Osteoblast (primary cell): ENCODE measurements around the gene WLS. TPM values are rescaled to one million over a fixed set of nuclear protein-coding genes. Genes with fewer than 3 reads are reported as not detected.

Experiments used
- DNase-seq: peaks from one replicate; pipeline ENCODE4 v3.0.0; 2011; ENCODE audit warnings: low spot score, mixed read lengths; ENCODE audit not compliant: insufficient read length; ENCODE audit errors: missing footprints
- H2AFZ ChIP-seq: 2 replicates; pipeline ENCODE4 v1.6.0; 2011; ENCODE audit warnings: mild to moderate bottlenecking, low read length
- H3K27ac ChIP-seq: 2 replicates; pipeline ENCODE4 v1.5.1; 2011; ENCODE audit warnings: mild to moderate bottlenecking, low read depth, low read length, moderate library complexity
- H3K27me3 ChIP-seq: 2 replicates; pipeline ENCODE4 v1.6.0; 2012; ENCODE audit warnings: mild to moderate bottlenecking, control low read depth, inconsistent platforms, low read length, moderate library complexity; ENCODE audit not compliant: insufficient read depth
- H3K36me3 ChIP-seq: 2 replicates; pipeline ENCODE4 v1.5.1; 2011; ENCODE audit warnings: mild to moderate bottlenecking, low read length, control low read depth, moderate library complexity; ENCODE audit not compliant: insufficient read depth
- H3K4me1 ChIP-seq: 2 replicates; pipeline ENCODE4 v1.5.1; 2011; ENCODE audit warnings: mild to moderate bottlenecking, low read length, control low read depth, moderate library complexity; ENCODE audit not compliant: insufficient read depth
- H3K4me2 ChIP-seq: 2 replicates; pipeline ENCODE4 v1.6.0; 2011; ENCODE audit warnings: mild to moderate bottlenecking, low read length; ENCODE audit not compliant: insufficient read depth
- H3K4me3 ChIP-seq: fragments of 200-600 bp; sonication (generic); 3 replicates; pipeline ENCODE4 v1.5.1; 2012; ENCODE audit warnings: mild to moderate bottlenecking, low read length, inconsistent platforms; ENCODE audit not compliant: insufficient read depth
- H3K79me2 ChIP-seq: 2 replicates; pipeline ENCODE4 v1.6.0; 2012; ENCODE audit warnings: mild to moderate bottlenecking, low read length, control low read depth, inconsistent platforms; ENCODE audit not compliant: insufficient read depth
- H3K9me3 ChIP-seq: 2 replicates; pipeline ENCODE4 v1.5.1; 2011; ENCODE audit warnings: low read depth, low read length, control low read depth
- H4K20me1 ChIP-seq: 2 replicates; pipeline ENCODE4 v1.6.0; 2012; ENCODE audit warnings: mild to moderate bottlenecking, low read length, control low read depth; ENCODE audit not compliant: insufficient read depth
- total RNA-seq: library from RNA; depleted of rRNA; stranded (reverse); fragments of >200 nt; gene quantifications from 2 replicates; pipeline ENCODE4 v1.2.3, GENCODE V29; 2012
- TF ChIP-seq, protein P1 (sequence below): IDR thresholded peaks from 2 replicates; pipeline ENCODE4 v1.5.1; 2011; ENCODE audit warnings: mild to moderate bottlenecking, low read depth, low read length, moderate library complexity; ENCODE audit errors: extremely low read depth

Gene WLS
- total RNA-seq, 1 donor = 54.3 TPM

GRCh38 chr1:68117416-68117815, 114.9 kb downstream of the WLS start:
- Histone ChIP-seq H3K27me3 (no peaks in the 10 kb centered on the region), H3K27ac (no peak overlapping the region), H4K20me1 (no peaks in the 10 kb centered on the region), H3K36me3 (no peaks in the 10 kb centered on the region), H3K4me1 (peaks cover 27% of the 10 kb centered on the region), H2AFZ (no peak overlapping the region), H3K4me3 (no peak overlapping the region), H3K79me2 (no peaks in the 10 kb centered on the region), H3K9me3 (no peaks in the 10 kb centered on the region), H3K4me2 (no peak overlapping the region)
- no peak for DNase-seq
- TF ChIP-seq, protein P1, sequence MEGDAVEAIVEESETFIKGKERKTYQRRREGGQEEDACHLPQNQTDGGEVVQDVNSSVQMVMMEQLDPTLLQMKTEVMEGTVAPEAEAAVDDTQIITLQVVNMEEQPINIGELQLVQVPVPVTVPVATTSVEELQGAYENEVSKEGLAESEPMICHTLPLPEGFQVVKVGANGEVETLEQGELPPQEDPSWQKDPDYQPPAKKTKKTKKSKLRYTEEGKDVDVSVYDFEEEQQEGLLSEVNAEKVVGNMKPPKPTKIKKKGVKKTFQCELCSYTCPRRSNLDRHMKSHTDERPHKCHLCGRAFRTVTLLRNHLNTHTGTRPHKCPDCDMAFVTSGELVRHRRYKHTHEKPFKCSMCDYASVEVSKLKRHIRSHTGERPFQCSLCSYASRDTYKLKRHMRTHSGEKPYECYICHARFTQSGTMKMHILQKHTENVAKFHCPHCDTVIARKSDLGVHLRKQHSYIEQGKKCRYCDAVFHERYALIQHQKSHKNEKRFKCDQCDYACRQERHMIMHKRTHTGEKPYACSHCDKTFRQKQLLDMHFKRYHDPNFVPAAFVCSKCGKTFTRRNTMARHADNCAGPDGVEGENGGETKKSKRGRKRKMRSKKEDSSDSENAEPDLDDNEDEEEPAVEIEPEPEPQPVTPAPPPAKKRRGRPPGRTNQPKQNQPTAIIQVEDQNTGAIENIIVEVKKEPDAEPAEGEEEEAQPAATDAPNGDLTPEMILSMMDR = no peak

DNA sequence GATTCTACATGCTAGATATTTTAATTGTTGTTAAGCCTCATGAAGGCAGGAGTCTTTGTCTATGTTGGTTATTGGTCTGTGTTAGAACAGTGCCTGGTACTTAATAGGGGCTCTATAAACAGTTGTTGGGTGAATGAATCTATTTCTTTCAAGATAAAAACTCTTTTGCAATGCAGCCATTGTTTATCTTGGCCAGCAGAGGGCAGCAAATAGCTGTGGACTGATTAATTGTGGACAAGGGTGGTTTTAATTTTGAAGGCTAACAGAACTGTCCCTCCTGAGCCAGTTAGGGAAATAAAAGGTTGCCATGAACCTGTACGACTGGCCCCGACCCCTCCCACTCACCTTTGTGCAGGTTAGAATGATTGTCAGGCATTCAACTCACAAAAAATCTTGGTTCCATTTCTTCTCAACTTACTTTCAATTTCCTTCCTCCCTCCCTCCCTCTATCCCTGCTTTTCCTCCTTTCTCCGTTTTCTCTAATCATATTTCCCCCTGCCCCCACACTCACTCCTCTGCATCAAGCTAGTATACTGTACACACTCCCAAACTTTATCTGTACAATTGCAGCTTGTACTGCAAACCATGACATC, 115.6 kb downstream of the WLS start:
- Histone ChIP-seq H3K36me3 (no peaks in the 10 kb centered on the region), H3K27me3 (no peaks in the 10 kb centered on the region), H3K4me2 (peak overlapping the region; percentile 63), H3K4me3 (peak overlapping the region; percentile 50), H2AFZ (peak overlapping the region; percentile 52), H3K9me3 (no peaks in the 10 kb centered on the region), H3K27ac (no peak overlapping the region), H4K20me1 (no peaks in the 10 kb centered on the region), H3K4me1 (peaks cover 32% of the 10 kb centered on the region), H3K79me2 (no peaks in the 10 kb centered on the region)
- TF ChIP-seq, protein P1 = peak; percentile 83
- DNase-seq = peak; percentile 63

DNA sequence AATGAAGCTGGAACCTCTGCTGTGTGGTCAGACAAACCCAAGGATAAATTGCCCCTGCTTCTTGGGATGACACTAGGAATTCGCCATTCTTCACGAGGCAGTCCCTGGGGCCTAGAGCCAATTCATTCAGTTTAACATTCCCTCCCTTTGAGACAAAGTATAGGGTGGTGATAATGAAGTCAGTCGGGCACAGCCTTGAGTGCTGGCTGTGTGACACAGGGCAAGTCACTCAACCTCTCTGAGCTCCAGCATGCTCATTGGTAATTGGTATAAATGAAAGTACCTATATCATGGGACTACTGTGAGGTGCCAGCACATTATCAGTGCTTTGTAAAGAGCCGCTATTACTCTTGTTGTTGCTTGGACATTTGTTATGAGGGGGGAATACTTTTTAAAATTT, 117.0 kb downstream of the WLS start:
- Histone ChIP-seq H3K27me3 (no peaks in the 10 kb centered on the region), H3K79me2 (no peaks in the 10 kb centered on the region), H3K27ac (no peak overlapping the region), H4K20me1 (no peaks in the 10 kb centered on the region), H2AFZ (no peak overlapping the region), H3K4me2 (no peak overlapping the region), H3K36me3 (no peaks in the 10 kb centered on the region), H3K4me3 (no peak overlapping the region), H3K4me1 (peaks cover 30% of the 10 kb centered on the region), H3K9me3 (no peaks in the 10 kb centered on the region)
- TF ChIP-seq, protein P1 = no peak
- DNase-seq = no peak

GRCh38 chr1:68113966-68114365, 118.4 kb downstream of the WLS start:
- Histone ChIP-seq H3K27ac (no peak overlapping the region), H3K79me2 (no peaks in the 10 kb centered on the region), H3K4me2 (no peak overlapping the region), H4K20me1 (no peaks in the 10 kb centered on the region), H3K4me3 (no peak overlapping the region), H3K4me1 (peaks cover 29% of the 10 kb centered on the region), H3K36me3 (no peaks in the 10 kb centered on the region), H3K9me3 (no peaks in the 10 kb centered on the region), H3K27me3 (no peaks in the 10 kb centered on the region), H2AFZ (no peak overlapping the region)
- TF ChIP-seq, protein P1 = no peak
- DNase-seq = no peak
